Endodermal cell (in vitro differentiated cells): Measurements from ENCODE around the gene GARIN5B. TPM values are rescaled to one million over a fixed set of nuclear protein-coding genes. Genes with fewer than 3 reads are reported as not detected.
A peak's percentile ranks its signal among the peaks of the same experiment; 100 is the strongest.

Source experiments
- DNase-seq: peaks from one replicate; pipeline ENCODE4 v3.0.0-alpha.2; 2017
- H3K27ac ChIP-seq: 2 replicates; pipeline ENCODE4 v1.5.1; 2013; ENCODE audit warnings: mild to moderate bottlenecking, low read depth, low read length, moderate library complexity
- H3K27me3 ChIP-seq: 2 replicates; pipeline ENCODE4 v1.6.1; 2013; ENCODE audit warnings: mild to moderate bottlenecking, low read length, moderate library complexity; ENCODE audit not compliant: insufficient read depth, control insufficient read depth, poor library complexity, severe bottlenecking
- H3K36me3 ChIP-seq: 2 replicates; pipeline ENCODE4 v1.7.0; 2013; ENCODE audit warnings: mild to moderate bottlenecking, low read length, moderate library complexity; ENCODE audit not compliant: control insufficient read depth, insufficient read depth
- H3K4me1 ChIP-seq: one replicate; pipeline ENCODE4 v1.7.0; 2013; ENCODE audit warnings: low read length; ENCODE audit not compliant: control insufficient read depth, insufficient read depth
- H3K4me3 ChIP-seq: 2 replicates; pipeline ENCODE4 v1.5.1; 2013; ENCODE audit warnings: mild to moderate bottlenecking, low read length, moderate library complexity
- H3K9ac ChIP-seq: 2 replicates; pipeline ENCODE4 v1.6.1; 2013; ENCODE audit warnings: mild to moderate bottlenecking, low read length, moderate library complexity; ENCODE audit not compliant: poor library complexity, severe bottlenecking; ENCODE audit errors: extremely low read depth
- H3K9me3 ChIP-seq: 2 replicates; pipeline ENCODE4 v1.6.1; 2013; ENCODE audit warnings: mild to moderate bottlenecking, low read length, moderate library complexity; ENCODE audit not compliant: control insufficient read depth
- H3K27ac Mint-ChIP-seq: 2 replicates; pipeline ENCODE4 v1.8.0; 2020; ENCODE audit warnings: mixed read lengths
- H3K27me3 Mint-ChIP-seq: 2 replicates; pipeline ENCODE4 v1.8.0; 2021; ENCODE audit warnings: mild to moderate bottlenecking, mixed read lengths; ENCODE audit not compliant: insufficient read depth
- H3K36me3 Mint-ChIP-seq: 2 replicates; pipeline ENCODE4 v1.8.0; 2020; ENCODE audit warnings: low read depth, mixed read lengths
- H3K4me1 Mint-ChIP-seq: 2 replicates; pipeline ENCODE4 v1.8.0; 2020; ENCODE audit warnings: mixed read lengths
- H3K4me3 Mint-ChIP-seq: 2 replicates; pipeline ENCODE4 v1.8.0; 2020; ENCODE audit warnings: mild to moderate bottlenecking, moderate library complexity, mixed read lengths
- H3K9me3 Mint-ChIP-seq: 2 replicates; pipeline ENCODE4 v1.8.0; 2020; ENCODE audit warnings: mild to moderate bottlenecking, mixed read lengths
- WGBS, 2 experiments: methylation state at CpG; one replicate each; pipeline versions ENCODE4 v1.1.5 to v1.1.7; 2013; ENCODE audit warnings: missing lambda C conversion rate in 2 of 2, mixed read lengths in 1 of 2; ENCODE audit not compliant: insufficient coverage in 1 of 2, insufficient read length in 1 of 2; 5-methylcytosine and 5-hydroxymethylcytosine counted together
- total RNA-seq, 2 donors: library from RNA; stranded (reverse); fragmentation: NEBNext Ultra II Directional in 1 of 2; extraction: Animal tissue kit (Norgen Biotek cat#: 25700) in 1 of 2; gene quantifications; 2 replicates in 1 of 2; 3 replicates in 1 of 2; pipeline ENCODE4 v1.2.1, GENCODE V29; 2021
- TF ChIP-seq, protein P1 (sequence below): fragments of 200-600 bp; sonication (generic); conservative IDR thresholded peaks from 2 replicates; pipeline ENCODE4 v1.5.0; 2021; ENCODE audit warnings: antibody characterized with exemption, mild to moderate bottlenecking

GARIN5B gene
- total RNA-seq, 2 donors from 2014 or later, result 0.09 to 0.11 TPM

DNA sequence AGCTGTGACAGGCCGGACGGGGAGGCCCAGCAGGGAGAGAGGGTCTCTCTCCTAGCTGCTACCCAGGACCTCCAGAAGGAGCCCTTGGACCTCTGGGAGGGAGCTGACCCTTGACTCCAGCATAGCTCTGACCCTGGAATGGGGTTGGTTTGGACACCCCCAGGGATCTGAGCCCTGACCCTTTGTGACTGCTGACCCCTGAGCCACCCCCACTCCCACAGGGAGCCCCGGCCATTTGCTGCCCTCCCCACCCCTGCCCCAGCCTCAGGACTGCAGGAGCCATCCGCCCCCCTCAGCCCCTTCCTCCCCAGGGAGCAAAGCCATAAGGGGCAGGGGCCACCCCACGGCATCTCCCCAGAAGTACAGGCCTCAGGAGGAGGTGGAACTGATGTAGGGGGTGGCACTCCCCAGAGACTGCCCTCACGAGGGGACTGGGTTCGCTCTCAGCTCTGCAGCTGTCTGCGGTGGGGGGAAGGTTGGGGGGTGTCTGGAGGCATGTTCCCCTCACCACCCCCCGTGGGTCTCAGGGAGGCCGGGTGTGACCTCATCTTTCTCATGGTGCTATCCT, 15.5 kb downstream of the GARIN5B start:
- H3K4me3 ChIP-seq, result no peak overlapping the region
- Mint-ChIP-seq H3K27me3 (peaks cover 23% of the 10 kb centered on the region), H3K9me3 (no peaks in the 10 kb centered on the region), H3K36me3 (peaks cover 38% of the 10 kb centered on the region), H3K4me1 (peaks cover 10% of the 10 kb centered on the region), H3K27ac (no peak overlapping the region), H3K4me3 (no peak overlapping the region)
- peaks cover 16% of the 10 kb centered on the region for H3K27me3 ChIP-seq
- DNase-seq, result peak; percentile 41
- 86 to 92% methylated on average over 2 to 8 of the region's 10 CpGs for WGBS, 2 experiments
- no peak overlapping the region for H3K9ac ChIP-seq
- peaks cover 38% of the 10 kb centered on the region for H3K36me3 ChIP-seq
- peaks cover 9% of the 10 kb centered on the region for H3K4me1 ChIP-seq
- no peak overlapping the region for H3K27ac ChIP-seq
- TF ChIP-seq, protein P1, sequence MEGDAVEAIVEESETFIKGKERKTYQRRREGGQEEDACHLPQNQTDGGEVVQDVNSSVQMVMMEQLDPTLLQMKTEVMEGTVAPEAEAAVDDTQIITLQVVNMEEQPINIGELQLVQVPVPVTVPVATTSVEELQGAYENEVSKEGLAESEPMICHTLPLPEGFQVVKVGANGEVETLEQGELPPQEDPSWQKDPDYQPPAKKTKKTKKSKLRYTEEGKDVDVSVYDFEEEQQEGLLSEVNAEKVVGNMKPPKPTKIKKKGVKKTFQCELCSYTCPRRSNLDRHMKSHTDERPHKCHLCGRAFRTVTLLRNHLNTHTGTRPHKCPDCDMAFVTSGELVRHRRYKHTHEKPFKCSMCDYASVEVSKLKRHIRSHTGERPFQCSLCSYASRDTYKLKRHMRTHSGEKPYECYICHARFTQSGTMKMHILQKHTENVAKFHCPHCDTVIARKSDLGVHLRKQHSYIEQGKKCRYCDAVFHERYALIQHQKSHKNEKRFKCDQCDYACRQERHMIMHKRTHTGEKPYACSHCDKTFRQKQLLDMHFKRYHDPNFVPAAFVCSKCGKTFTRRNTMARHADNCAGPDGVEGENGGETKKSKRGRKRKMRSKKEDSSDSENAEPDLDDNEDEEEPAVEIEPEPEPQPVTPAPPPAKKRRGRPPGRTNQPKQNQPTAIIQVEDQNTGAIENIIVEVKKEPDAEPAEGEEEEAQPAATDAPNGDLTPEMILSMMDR, result no peak
- no peaks in the 10 kb centered on the region for H3K9me3 ChIP-seq

DNA sequence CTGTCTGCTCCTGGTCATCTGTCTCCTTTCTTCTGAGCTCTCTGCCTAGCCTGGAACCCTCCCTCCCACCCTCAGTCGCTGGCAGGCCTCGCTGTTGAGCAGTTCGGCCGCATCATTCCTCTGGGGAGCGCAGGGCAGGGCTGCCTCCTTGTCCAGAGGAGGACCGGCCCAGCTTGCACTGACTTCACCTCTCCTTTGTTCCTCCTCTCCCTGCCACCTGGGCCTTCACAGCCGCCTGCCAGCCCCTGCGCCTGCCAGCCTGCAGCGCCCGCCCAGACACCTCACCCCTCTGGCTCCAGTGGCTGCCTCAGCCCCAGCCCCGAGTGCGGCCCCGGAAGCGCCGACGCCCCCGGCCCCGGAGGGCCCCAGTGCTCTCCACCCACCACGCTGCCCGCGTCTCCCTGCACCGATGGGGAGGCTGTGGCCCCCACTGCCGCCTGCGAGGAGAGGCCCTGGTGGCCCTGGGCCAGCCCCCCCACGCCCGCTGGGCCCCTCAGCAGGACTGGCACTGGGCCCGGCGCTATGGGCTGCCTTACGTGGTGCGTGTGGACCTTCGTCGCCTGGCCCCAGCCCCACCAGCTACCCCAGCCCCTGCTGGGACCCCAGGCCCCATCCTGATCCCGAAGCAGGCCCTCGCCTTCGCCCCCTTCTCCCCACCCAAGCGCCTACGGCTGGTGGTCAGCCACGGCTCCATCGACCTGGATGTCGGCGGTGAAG, 16.2 kb downstream of the GARIN5B start:
- peak; percentile 48 for DNase-seq
- no peak overlapping the region for H3K4me3 Mint-ChIP-seq
- no peak overlapping the region for H3K27ac ChIP-seq
- peaks cover 16% of the 10 kb centered on the region for H3K27me3 Mint-ChIP-seq
- peaks cover 41% of the 10 kb centered on the region for H3K36me3 Mint-ChIP-seq
- no peak overlapping the region for H3K27ac Mint-ChIP-seq
- H3K9ac ChIP-seq, result no peak overlapping the region
- H3K36me3 ChIP-seq, result peaks cover 45% of the 10 kb centered on the region
- peaks cover 9% of the 10 kb centered on the region for H3K4me1 ChIP-seq
- TF ChIP-seq, protein P1, result no peak
- WGBS, 2 experiments, result 94 to 96% methylated on average over 9 to 41 of the region's 41 CpGs
- H3K9me3 ChIP-seq, result no peaks in the 10 kb centered on the region
- no peak overlapping the region for H3K4me3 ChIP-seq
- no peaks in the 10 kb centered on the region for H3K9me3 Mint-ChIP-seq
- peaks cover 10% of the 10 kb centered on the region for H3K4me1 Mint-ChIP-seq
- H3K27me3 ChIP-seq, result peaks cover 9% of the 10 kb centered on the region

DNA sequence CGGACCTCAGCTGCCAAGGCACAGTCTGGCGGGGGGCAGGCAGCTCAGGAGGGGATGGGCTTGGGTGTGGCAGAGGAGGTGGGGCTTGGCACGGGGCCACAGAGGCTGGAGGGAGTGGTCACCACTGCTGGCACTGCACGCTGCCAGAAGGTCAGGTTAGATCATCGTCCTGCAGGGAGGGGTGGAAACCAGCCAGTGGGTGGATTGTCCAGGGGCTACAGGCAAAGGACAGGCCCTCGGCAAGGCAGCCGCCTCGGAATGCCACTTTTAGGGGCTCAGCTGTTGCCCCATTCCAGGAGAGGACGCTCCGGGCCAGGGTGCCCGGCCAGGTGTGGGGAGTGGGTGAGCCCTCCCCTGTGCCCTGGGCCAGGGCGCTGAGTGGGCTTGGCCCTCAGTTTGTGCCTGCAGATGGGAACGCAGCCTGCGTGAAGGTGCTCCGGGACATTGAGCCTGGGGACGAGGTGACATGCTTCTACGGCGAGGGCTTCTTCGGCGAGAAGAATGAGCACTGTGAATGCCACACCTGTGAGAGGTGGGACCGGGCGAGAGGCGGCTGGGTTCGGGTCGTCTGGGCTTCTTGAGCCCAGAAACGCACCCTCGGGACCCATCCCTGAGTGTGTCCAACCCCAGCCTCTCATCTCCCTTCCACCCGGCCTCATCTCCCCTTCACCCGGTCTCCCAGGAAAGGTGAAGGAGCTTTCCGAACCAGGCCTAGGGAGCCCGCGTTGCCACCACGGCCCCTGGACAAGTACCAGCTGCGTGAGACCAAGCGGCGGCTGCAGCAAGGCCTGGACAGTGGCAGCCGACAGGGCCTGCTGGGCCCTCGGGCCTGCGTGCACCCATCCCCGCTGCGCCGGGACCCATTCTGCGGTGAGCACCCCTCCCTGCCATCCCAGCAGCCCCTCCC, 17.0 kb downstream of the GARIN5B start:
- Mint-ChIP-seq H3K4me3 (no peak overlapping the region), H3K27me3 (peaks cover 8% of the 10 kb centered on the region), H3K9me3 (no peaks in the 10 kb centered on the region), H3K36me3 (peaks cover 46% of the 10 kb centered on the region), H3K4me1 (peaks cover 16% of the 10 kb centered on the region), H3K27ac (no peak overlapping the region)
- TF ChIP-seq, protein P1, result no peak
- Histone ChIP-seq H3K4me1 (peaks cover 9% of the 10 kb centered on the region), H3K9me3 (no peaks in the 10 kb centered on the region), H3K9ac (no peak overlapping the region), H3K4me3 (no peak overlapping the region), H3K27ac (peak overlapping the region; percentile 16), H3K36me3 (peaks cover 47% of the 10 kb centered on the region), H3K27me3 (peaks cover 1% of the 10 kb centered on the region)
- DNase-seq, result peak; percentile 45
- 91 to 92% methylated on average over 28 to 43 of the region's 43 CpGs for WGBS, 2 experiments
